HG03175 (cell line): ENCODE measurements around the gene FANCE.

ENCODE experiments used
- ATAC-seq: cut with Tn5 transposase; IDR thresholded peaks from one replicate; pipeline ENCODE4 v1.9.1; 2021; ENCODE audit warnings: mild to moderate bottlenecking, moderate library complexity; ENCODE audit not compliant: unreplicated experiment

Gene FANCE

GRCh38 chr6:35483893-35484645, 31.9 kb downstream of the FANCE start:
- ATAC-seq: no peak

- ATAC-seq: no peak
These were observed 32.8 kb downstream of the FANCE start for GRCh38 chr6:35484921-35485392.

GRCh38 chr6:35485402-35485877, 33.3 kb downstream of the FANCE start:
- no peak for ATAC-seq

GRCh38 chr6:35486005-35486925, 34.1 kb downstream of the FANCE start:
- ATAC-seq: no peak

- ATAC-seq: no peak
These were observed 35.7 kb downstream of the FANCE start for GRCh38 chr6:35487658-35488516.

- ATAC-seq: no peak
These were observed 36.4 kb downstream of the FANCE start for GRCh38 chr6:35488517-35488862.

GRCh38 chr6:35489066-35489465, 36.9 kb downstream of the FANCE start:
- no peak for ATAC-seq

- ATAC-seq: no peak
These were observed 38.1 kb downstream of the FANCE start for GRCh38 chr6:35489995-35490791.

GRCh38 chr6:35490821-35491557, 38.9 kb downstream of the FANCE start:
- ATAC-seq: no peak

- no peak for ATAC-seq
These were observed 39.6 kb downstream of the FANCE start for GRCh38 chr6:35491558-35492257.

GRCh38 chr6:35492258-35492973, 40.3 kb downstream of the FANCE start:
- no peak for ATAC-seq

- ATAC-seq: no peak
These were observed 40.8 kb downstream of the FANCE start for GRCh38 chr6:35492974-35493284.

GRCh38 chr6:35493307-35493983, 41.3 kb downstream of the FANCE start:
- no peak for ATAC-seq

- no peak for ATAC-seq
These were observed 42.0 kb downstream of the FANCE start for GRCh38 chr6:35494161-35494563.

GRCh38 chr6:35495258-35496035, 43.3 kb downstream of the FANCE start:
- ATAC-seq: no peak

GRCh38 chr6:35496036-35496840, 44.1 kb downstream of the FANCE start:
- ATAC-seq: no peak
